Measurements from ENCODE around the gene PDSS2. TPM values are rescaled to one million over a fixed set of nuclear protein-coding genes. Genes with fewer than 3 reads are reported as not detected.
"Not testable (repeated sequence)": the region's sequence is repeated elsewhere in the genome, so short reads cannot be mapped to it uniquely, and the experiment has no call there.

The PDSS2 gene
- total RNA-seq, 1 donor from 2014 or later: 10.8 TPM

GRCh38 chr6:107416145-107416544, 43.2 kb downstream of the PDSS2 start:
- DNase-seq: no peak

- DNase-seq: peak; percentile 61
Observed at GRCh38 chr6:107413966-107414645, 45.3 kb downstream of the PDSS2 start.

- no peak for DNase-seq
Observed at GRCh38 chr6:107411161-107411560, 48.2 kb downstream of the PDSS2 start.

GRCh38 chr6:107409942-107410341, 49.4 kb downstream of the PDSS2 start:
- no peak for DNase-seq

GRCh38 chr6:107408714-107409113, 50.6 kb downstream of the PDSS2 start:
- no peak for DNase-seq

GRCh38 chr6:107405002-107405401, 54.4 kb downstream of the PDSS2 start:
- DNase-seq: no peak

GRCh38 chr6:107402533-107402932, 56.8 kb downstream of the PDSS2 start:
- DNase-seq: no peak

- no peak for DNase-seq
Observed at GRCh38 chr6:107401573-107401972, 57.8 kb downstream of the PDSS2 start.

- DNase-seq: no peak
Observed at GRCh38 chr6:107400616-107401147, 58.7 kb downstream of the PDSS2 start.

GRCh38 chr6:107399935-107400334, 59.4 kb downstream of the PDSS2 start:
- DNase-seq: no peak

GRCh38 chr6:107398001-107398400, 61.4 kb downstream of the PDSS2 start:
- DNase-seq: no peak

- DNase-seq: no peak
Observed at GRCh38 chr6:107396211-107396610, 63.2 kb downstream of the PDSS2 start.

- DNase-seq: no peak
Observed at GRCh38 chr6:107392069-107392468, 67.3 kb downstream of the PDSS2 start.

- no peak for DNase-seq
Observed at GRCh38 chr6:107390685-107391435, 68.5 kb downstream of the PDSS2 start.

GRCh38 chr6:107390056-107390455, 69.3 kb downstream of the PDSS2 start:
- DNase-seq: no peak

GRCh38 chr6:107386904-107387303, 72.5 kb downstream of the PDSS2 start:
- DNase-seq: no peak

GRCh38 chr6:107386340-107386739, 73.0 kb downstream of the PDSS2 start:
- DNase-seq: no peak

GRCh38 chr6:107383705-107384104, 75.7 kb downstream of the PDSS2 start:
- no peak for DNase-seq

- no peak for DNase-seq
Observed at GRCh38 chr6:107374264-107374663, 85.1 kb downstream of the PDSS2 start.

GRCh38 chr6:107369493-107369892, 89.9 kb downstream of the PDSS2 start:
- DNase-seq: no peak

- DNase-seq: no peak
Observed at GRCh38 chr6:107368471-107368870, 90.9 kb downstream of the PDSS2 start.

GRCh38 chr6:107364173-107364572, 95.2 kb downstream of the PDSS2 start:
- DNase-seq: not testable (repeated sequence)

- DNase-seq: no peak
Observed at GRCh38 chr6:107361753-107362604, 97.4 kb downstream of the PDSS2 start.
